ENCODE data around the gene CELF1.

Gene CELF1

DNA sequence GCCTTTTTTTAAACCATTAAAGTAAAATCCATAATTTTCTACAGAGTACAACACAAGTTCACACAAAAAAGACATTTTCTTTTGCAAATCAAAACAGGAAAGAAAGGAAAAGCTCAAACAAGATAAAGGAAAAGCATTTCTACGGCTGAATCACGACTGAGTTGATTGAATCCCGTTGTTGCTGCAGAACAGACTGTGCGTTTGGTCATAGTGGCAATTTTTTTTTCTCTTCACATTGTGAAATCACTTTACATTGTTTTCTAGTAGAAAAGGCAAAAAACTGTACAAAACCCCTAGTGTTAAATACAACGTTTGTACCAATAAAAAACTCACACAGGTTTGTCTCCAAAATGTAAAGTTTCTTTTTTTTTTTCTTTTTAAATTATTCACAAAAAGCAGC, 86.7 kb downstream of the CELF1 start:
- DNase-seq (ENCODE audit: extremely low read depth, low read depth), result no peak
- TF ChIP-seq, protein P1, sequence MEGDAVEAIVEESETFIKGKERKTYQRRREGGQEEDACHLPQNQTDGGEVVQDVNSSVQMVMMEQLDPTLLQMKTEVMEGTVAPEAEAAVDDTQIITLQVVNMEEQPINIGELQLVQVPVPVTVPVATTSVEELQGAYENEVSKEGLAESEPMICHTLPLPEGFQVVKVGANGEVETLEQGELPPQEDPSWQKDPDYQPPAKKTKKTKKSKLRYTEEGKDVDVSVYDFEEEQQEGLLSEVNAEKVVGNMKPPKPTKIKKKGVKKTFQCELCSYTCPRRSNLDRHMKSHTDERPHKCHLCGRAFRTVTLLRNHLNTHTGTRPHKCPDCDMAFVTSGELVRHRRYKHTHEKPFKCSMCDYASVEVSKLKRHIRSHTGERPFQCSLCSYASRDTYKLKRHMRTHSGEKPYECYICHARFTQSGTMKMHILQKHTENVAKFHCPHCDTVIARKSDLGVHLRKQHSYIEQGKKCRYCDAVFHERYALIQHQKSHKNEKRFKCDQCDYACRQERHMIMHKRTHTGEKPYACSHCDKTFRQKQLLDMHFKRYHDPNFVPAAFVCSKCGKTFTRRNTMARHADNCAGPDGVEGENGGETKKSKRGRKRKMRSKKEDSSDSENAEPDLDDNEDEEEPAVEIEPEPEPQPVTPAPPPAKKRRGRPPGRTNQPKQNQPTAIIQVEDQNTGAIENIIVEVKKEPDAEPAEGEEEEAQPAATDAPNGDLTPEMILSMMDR (IDR thresholded peaks at IDR 0.05; ENCODE audit: low read depth, low read length), result no peak

- TF ChIP-seq, protein P1 (IDR thresholded peaks at IDR 0.05; ENCODE audit: low read depth, low read length), result no peak
- no peak for DNase-seq (ENCODE audit: extremely low read depth, low read depth)
These were observed 88.4 kb downstream of the CELF1 start for GRCh38 chr11:47464483-47464882.

- TF ChIP-seq, protein P1 (IDR thresholded peaks at IDR 0.05; ENCODE audit: low read depth, low read length), result no peak
- no peak for DNase-seq (ENCODE audit: extremely low read depth, low read depth)
These were observed 91.1 kb downstream of the CELF1 start for GRCh38 chr11:47461876-47462275.

GRCh38 chr11:47460571-47461235, 92.2 kb downstream of the CELF1 start:
- DNase-seq (ENCODE audit: extremely low read depth, low read depth), result no peak
- TF ChIP-seq, protein P1 (IDR thresholded peaks at IDR 0.05; ENCODE audit: low read depth, low read length), result no peak

- TF ChIP-seq, protein P1 (IDR thresholded peaks at IDR 0.05; ENCODE audit: low read depth, low read length), result peak; percentile 87
- DNase-seq (ENCODE audit: extremely low read depth, low read depth), result peak; percentile 71
These were observed 98.7 kb downstream of the CELF1 start for GRCh38 chr11:47454258-47454671.

DNA sequence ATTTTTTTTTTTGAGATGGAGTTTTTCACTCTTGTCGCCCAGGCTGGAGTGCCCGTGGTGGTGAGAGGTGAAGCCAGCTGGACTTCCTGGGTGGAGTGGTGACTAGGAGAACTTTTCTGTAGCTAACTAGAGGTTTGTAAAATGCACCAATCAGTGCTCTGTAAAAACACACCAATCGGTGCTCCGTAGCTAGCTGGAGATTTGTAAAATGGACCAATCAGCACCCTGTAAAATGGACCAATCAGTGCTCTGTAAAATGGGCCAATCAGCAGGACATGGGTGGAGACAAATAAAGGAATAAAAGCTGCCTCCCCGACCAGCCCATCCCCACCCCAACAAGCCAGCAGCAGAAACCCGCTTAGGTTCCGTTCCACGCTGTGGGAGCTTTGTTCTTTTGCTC, 99.6 kb downstream of the CELF1 start:
- DNase-seq (ENCODE audit: extremely low read depth, low read depth), result no peak
- TF ChIP-seq, protein P1 (IDR thresholded peaks at IDR 0.05; ENCODE audit: low read depth, low read length), result no peak

DNA sequence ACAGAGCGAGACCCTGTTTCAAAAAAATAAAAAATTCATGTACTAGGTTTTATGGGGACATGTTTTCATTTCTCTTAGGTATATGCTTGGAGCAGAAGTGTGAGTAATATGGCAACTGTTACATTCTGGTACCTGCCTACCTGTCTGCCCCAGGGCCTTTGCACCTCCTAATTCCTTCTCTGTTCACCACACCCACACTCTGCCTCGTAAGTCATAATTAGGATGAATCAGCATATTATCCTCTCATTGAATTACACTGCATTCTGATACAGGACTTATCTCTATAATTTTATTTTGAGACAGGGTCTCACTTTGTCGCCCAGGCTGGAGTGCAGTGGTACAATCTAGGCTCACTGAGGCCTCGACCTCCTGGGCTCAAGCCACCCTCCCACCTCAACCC, 100.9 kb downstream of the CELF1 start:
- no peak for DNase-seq (ENCODE audit: extremely low read depth, low read depth)
- TF ChIP-seq, protein P1 (IDR thresholded peaks at IDR 0.05; ENCODE audit: low read depth, low read length), result no peak
